Activated CD8-positive, alpha-beta memory T cell treated with anti-CD3 and anti-CD28 coated beads, Interleukin-2, amount 50 U/mL, for 48 hours (primary cell): ENCODE measurements around the gene NFATC1.
A peak's percentile ranks its signal among the peaks of the same experiment; 100 is the strongest.

ENCODE experiments used
- DNase-seq: peaks from one replicate; pipeline ENCODE4 v3.0.0-alpha.2; 2020

NFATC1 gene

DNA sequence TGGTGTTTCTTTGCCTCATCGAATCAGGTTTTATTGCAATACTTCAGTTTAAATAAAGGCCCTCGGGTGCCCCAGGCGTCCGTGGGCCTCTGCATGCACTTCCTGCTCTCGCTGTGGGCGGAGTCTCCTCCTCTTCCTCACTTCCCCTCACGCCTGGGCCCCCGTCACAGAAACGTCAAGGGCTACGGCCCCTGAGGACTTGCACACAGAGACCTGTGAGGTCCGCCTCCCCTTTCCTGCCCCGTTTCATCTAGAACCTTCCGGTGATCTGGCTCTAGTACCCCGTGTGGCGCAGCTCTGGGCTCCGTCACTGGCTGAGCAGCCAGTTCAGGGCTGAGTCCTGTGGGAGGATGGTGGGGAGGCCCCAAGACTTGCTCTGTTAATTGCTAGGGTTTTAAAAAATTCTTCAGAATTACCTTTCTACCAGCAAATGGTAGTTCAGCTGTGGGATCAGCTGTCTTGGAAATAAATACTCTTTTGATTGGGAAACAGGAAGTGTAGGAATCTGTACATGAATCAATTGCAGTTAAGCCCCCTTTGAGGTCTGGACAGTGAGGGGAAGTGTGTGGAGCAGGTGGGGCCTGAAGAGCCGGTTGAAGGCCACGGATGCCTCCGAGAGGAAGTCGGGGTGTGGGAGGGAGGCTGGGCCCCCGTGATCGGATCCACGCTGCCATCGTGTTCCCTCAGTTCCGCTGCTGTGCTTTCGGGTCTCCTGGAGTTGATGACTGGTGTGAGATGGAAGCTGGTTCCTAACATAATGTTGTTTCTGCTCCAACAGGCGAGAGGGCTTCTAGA, 10.2 kb downstream of the NFATC1 start:
- peak; percentile 88 for DNase-seq

DNA sequence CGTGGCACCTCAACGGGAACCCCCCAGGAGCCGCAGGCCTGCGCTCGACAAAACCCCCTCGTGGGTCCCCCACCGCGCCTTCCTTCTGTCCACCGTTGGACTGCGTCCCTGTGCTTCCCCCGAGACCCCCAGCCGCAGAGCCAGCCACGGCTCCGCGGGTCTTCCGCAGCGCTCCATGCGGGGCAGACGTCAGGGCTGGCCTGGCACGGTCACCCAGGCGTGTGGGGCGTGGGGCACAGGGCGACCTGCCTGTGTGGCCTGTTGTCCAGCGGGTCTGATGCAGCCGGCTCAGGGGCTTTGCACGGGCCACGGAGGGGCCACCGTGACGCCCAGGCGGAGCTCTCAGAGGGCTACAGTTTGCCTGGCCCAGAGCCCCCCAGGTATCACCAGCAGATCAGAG, 11.0 kb downstream of the NFATC1 start:
- no peak for DNase-seq

DNA sequence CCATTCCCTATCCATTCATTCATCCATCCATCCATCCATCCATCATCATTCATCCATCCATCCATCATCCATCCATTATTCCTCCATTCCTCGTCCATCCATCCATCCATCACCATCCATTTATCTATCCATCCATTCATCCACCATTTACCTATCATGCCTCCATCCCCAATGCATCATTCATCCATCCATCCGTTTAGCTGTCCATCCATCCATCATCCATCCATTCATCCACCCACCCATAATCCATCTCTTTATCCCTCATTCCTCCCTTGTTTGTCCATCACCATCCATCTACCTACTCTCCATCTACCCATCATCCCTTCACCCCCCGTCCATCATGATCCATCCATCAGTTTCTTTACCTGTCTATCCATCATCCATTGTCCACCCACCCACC, 13.6 kb downstream of the NFATC1 start:
- no peak for DNase-seq

DNA sequence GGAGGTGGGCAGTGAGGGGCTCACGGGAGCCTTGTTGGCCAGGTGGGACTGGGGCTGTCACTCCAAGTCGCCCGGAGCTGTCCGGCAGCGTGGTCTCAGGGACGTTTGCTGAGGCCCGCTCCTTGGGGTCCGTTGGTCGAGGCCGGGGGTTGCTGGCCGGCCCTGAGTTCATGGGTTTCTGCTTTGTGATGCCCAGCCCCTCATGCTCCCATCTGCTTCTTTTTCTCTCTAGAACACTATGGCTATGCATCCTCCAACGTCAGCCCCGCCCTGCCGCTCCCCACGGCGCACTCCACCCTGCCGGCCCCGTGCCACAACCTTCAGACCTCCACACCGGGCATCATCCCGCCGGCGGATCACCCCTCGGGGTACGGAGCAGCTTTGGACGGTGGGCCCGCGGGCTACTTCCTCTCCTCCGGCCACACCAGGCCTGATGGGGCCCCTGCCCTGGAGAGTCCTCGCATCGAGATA, 14.5 kb downstream of the NFATC1 start:
- no peak for DNase-seq

DNA sequence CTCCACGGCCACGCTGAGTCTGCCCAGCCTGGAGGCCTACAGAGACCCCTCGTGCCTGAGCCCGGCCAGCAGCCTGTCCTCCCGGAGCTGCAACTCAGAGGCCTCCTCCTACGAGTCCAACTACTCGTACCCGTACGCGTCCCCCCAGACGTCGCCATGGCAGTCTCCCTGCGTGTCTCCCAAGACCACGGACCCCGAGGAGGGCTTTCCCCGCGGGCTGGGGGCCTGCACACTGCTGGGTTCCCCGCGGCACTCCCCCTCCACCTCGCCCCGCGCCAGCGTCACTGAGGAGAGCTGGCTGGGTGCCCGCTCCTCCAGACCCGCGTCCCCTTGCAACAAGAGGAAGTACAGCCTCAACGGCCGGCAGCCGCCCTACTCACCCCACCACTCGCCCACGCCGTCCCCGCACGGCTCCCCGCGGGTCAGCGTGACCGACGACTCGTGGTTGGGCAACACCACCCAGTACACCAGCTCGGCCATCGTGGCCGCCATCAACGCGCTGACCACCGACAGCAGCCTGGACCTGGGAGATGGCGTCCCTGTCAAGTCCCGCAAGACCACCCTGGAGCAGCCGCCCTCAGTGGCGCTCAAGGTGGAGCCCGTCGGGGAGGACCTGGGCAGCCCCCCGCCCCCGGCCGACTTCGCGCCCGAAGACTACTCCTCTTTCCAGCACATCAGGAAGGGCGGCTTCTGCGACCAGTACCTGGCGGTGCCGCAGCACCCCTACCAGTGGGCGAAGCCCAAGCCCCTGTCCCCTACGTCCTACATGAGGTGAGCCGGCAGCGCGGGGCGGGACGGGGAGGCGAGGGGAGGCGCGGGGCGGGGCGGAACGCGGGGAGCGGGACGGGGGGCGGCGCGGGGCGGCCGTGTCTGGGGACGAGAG, 15.2 kb downstream of the NFATC1 start:
- no peak for DNase-seq

DNA sequence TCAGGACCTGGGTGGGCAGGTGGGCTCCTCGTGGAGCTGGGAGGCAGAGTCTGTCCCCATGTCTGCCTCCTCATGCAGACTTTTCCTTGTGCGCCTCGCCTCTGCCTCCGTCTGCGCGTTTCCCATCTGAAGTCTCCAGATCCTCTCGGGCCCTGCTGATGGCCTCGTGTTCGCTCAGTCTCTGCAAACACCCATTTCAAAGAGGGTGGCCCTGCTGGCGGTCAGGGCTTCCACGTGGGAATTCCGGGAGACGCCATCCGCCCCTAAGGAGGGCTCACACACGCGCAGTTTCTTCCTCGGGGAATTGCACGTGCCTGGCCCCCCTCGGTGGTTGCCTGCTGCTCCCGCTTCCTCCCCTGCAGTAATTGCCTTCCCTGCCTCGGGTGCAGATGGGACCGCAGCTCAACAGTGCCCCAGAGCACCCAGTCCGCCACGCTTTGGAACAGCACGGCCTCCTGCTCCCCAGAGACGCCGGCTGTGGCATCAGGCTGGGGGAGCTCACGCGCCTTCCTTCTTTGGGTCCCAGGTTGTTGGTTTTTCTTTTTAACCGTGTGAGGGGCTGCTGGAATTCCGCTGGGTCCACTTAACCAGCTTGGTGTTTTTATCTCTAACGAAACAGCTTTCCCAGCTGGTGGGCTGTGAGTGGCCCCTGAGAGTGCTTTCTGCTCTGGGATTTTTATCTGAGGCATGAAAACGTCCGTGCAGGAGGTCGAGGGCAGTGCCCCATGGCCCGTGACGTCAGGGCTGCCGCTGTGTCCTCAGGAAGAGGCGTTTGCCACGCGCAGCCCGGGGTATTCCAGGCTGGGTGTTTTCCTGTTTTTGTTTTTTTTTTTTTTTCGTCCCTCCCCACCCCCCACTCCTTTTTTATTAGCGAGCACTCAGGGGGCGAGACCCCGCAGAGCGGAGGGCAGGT, 16.1 kb downstream of the NFATC1 start:
- DNase-seq: no peak

DNA sequence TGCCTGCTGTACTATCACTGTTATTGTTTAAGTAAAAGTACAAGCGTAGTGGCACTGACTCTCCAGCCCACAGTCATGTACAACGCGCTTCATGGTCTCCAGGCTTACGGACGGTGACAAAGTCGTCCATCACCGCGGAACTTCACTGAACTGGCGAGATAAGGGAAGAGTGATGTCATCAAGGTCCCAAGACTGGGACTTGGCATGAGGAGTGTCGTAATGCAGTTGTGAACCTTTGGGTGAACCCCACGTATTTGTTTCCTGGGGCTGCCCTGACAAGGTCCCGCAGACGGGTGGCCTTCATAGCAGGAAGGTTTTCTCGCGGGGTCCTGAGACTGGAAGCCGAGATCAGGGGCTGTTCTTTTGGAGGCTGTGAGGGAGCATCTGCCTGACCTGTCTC, 17.3 kb downstream of the NFATC1 start:
- no peak for DNase-seq

DNA sequence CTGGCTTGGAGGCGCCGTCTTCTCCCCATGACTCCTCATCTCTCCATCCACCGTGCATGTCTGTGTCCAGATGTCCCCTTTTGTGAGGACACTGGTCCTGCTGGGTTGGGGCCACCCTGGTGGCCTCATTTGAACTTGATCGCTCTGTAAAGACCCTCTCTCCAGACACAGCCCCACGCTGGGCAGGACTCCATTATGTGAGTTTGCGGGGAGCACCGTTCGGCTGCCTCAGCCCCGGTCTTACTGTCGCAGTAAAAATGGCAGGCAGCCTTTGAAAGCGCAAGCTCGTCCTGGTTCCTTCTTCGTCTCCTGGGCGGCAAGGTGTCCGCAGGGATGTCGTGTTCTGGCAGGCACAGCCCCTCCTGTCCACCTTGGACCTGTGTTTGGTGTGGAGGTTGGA, 17.7 kb downstream of the NFATC1 start:
- DNase-seq: no peak

DNA sequence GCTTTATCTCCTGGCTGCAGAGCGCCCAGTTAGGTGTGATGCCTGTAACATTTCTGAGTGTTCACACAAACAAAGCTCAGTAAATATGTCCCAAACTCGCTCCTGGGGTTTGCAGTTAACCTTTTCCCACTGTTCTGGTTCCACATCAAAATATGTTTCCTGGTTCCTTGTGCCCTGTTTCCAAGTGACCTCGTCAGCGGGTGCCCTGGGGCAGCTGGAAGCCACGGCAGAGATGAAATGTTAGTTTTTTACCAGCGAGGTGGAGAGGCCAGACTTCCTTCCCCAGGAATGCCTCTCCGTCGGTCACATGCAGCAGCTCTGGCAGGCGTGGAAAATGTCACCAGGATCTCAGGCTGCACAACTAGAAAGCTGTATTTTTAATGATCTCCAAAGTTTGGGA, 18.2 kb downstream of the NFATC1 start:
- DNase-seq: no peak

DNA sequence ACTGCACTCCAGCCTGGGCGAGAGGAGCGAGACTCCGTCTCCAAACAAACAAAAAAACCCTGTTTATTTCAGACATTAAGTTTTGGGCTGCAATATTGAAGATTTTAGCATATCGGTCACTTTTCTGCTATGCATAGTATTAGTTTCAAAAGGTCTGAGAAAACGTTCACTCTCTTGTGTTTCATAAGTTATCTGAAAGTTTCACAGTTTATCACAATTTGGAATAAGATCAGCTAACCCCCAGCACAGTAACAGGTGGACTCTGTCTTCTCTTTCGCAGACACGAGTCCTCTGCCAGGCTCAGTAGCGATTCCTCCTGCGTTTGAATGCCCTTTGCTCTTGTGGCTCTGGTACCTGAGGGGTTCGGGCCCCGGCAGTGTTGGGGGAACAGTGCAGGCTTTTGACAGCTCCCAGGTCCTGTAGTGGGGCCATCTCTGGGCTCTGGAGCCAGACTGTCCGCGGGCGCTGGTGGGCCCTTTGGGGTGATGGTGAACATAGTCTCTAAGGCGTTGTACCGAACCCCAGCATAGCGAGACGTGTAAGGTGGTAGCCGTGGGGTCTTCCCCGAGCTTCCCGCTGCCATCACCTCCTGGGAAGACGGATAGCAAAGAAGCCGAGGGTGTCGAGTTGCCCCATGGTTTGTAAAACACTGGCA, 20.4 kb downstream of the NFATC1 start:
- no peak for DNase-seq

DNA sequence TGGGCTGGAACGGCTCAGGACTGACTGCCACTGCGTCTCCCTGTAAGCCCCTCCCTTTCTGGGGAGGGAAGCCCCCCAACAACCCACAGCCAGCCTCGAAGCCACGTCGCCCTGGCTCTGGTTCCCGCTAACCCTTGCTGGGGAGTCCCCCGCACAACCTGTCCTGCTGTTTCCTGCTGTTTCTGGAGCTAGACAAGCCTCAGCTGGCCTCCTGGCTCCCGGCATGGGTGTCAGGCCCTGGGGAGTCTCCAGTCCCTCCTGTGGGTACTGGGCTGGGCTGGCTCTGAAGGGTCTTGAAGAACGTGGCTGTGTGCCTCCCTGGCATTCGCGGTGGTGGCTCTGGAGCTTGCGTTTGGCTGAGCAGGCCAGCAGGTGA, 20.9 kb downstream of the NFATC1 start:
- DNase-seq: no peak

DNA sequence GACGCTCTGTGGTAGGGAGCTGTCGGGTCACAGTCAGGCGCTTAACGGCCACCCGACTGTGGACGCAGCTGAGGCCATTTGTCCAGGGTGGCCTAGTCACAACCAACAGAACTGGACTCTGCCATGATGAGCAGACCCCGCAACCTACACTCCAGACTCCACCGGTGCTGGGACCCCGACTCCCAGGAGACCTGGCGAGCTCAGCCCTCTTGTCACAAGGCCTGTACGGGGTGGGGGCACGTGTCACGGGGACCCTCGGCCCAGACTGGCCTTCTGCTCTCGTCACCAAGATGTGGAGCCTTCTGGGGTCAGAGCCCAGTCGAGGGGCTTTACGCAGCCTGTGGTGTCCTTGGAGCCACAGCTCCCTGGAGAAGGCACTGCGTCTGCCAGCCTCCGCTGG, 22.5 kb downstream of the NFATC1 start:
- no peak for DNase-seq

DNA sequence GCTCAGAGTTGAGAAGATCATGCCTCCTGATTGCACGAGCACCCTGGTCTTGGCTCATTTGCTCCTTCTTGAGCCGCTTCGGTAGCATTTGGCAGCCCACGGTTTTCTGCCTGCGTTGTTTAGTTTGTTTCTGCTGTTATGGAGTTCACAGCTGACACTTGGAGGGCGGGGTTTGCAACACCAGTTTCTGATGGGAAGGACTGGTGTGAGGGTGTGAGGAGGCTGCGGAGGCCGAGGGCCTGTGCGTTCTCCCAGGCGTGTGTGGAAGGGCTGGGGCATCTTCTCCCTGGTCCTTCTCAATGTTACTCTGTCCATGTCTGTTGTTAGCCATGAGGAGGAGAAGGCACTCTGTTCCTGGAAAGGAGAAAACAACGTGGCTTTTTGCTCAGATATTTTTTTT, 22.9 kb downstream of the NFATC1 start:
- DNase-seq: no peak

DNA sequence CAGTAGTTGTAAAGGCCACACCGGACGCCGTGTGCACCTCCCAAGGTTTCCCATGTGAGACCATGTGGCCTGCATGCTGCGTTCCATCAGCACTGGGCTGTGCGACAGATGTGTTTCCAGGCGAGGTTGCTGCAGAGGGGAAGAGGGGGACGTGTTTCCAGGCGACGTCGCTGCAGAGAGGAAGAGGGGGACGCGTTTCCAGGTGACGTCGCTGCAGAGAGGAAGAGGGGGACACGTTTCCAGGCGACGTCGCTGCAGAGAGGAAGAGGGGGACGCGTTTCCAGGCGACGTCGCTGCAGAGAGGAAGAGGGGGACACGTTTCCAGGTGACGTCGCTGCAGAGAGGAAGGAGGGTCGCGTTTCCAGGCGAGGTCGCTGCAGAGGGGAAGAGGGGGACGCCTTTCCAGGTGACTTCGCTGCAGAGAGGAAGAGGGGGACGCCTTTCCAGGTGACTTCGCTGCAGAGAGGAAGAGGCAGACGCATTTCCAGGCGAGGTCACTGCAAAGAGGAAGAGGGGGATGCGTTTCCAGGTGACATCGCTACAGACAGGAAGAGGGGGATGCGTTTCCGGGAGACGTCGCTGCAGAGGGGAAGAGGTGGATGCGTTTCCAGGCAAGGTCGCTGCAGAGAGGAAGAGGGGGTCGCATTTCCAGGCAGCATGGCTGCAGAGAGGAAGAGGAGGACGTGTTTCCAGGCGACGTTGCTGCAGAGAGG, 24.5 kb downstream of the NFATC1 start:
- no peak for DNase-seq

DNA sequence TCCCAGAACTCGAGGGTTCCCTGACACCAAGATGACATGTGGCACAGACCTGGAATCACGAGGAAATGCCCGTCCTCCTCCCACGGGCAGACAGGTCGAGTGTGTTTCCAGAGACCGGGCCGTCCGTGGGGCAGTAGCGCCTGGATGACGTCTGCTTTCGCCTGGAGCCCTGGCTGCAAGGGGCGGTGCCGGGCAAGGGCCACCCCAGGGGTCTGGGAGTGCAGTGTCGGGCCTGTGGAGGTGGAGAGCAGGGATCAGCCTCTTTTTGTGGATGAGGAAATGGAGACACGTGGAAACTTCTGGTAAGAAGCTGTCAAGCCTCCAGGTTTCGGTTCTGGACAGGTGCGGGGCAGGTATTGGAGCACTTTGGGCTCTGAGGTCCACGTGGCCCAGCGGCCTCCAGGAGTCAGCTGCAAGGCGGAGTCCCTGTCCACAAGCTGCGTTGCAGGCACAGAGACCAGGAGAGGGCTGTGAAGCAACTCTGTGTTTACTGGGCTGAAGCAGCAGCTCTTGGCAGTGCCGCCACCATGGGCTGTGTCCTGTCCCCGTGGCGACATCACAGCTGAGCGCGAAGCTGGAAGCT, 25.6 kb downstream of the NFATC1 start:
- no peak for DNase-seq

DNA sequence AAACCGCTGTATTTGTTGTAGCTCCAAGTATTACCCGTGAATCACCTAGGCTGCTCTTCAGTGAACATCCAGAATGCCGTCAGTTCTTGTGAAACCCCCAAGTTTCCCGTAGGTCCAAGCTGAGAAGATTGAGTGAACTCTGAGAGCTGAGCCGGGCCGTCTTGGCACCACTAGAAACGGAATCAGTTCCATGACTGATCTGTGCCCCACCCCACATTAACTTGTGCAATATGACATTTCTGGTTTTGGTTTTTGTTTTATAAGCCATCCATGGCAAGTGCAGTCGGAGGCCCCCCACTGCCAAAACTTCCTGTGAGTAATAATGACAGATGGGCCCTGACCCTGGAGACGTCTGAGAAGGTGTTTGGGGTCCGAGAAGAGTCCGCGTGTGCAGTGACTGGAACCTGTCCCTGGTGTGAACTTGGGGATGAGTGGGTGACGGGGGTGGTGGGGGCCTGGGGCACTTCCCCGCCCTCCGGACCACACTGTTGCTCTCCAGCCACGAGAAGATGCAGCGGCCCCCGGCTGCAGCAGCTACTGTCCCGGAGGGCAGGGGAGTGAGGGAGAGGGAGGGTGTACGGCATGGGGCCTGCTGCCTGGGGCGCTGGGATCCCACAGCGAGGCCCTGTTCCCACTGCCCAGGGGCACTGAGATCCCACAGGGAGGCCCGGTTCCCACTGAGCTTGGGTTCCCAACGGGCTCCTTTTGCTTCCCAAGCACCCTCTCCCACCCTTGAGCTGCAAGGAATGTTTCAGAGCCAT, 26.5 kb downstream of the NFATC1 start:
- no peak for DNase-seq

DNA sequence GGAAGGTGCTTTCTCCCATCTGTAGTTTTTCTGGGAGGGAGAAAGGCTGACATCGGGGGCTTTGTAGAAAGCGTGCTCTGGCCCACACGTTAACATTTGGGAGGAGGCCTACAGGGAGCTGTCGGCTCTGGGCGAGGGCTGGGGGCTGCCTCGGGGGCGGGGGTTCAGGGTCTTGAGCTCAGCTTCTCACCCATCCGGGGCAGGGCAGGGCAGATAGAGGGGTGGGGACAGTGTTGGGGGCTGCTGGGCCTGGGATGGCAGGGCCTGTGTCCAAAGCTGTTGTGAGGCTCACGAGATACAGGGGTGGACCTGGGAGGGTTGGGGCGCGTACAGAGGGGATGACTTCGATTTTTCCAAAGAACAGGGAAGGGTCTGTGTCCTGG, 27.0 kb downstream of the NFATC1 start:
- DNase-seq: no peak

DNA sequence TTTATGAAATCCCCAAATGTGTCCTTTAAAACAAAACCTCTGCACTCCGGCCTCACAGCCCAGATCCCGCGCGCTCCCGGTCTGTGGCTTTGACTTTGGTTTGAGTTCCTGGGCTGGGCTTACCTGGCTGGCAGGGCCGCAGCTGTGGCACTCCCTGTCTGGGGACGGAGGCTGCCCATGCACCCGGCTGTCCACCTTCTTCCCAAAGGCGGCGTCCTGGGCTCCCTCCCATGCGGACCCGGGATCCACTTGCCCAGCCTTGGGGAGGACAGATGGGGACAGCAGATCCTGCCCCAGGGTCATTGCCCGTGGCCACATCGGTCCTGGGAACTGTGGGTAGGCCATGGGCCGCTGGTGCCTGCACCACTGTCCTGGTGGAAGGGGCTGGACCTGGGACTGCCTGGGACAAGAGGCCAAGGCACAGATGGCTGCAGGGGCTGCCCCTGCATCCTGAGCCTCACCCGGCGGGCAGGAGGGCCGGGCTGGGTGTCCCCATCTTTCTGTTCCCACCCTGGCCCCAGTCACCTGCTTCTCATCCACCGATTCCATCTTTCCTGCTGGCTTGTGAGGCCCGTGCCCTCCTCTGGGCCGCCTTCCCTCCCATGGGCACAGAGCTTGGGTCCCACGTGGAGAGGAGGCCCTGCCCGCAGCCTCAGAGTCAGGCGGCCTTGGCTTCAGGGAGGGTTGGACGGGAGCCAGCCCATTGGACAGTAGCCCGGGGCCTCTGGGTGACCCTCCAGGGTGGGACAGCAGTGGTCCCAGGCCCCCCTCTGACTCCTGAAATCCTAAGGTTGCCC, 27.7 kb downstream of the NFATC1 start:
- DNase-seq: no peak

DNA sequence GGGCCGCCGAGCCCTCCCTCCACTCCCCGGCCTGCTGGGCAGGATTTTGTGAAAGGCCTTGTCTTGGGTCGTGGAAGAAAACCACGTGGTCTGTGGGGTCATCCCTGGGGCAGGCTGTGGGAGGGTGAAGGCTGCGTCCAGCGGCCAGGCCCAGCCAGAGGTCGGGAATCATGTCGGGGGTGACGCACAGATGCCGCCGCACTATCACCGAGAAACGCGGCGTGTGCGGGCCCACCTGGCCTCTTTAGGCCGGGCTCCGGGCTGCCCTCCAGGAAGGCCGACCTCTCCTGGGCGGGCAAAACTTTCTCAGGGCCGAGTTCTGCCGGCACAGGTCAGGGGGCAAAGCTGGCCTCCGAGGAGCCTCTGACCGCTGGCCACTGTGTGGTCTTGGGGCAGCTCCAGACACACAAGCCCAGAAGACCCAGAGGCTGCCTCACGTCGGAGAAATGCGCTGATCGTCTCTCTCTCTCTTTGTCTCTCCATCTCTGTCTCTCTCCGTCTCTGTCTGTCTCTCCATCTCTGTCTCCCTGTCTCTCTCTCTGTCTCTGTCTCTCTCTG, 28.4 kb downstream of the NFATC1 start:
- DNase-seq: no peak
